ENCODE results near the gene PNPLA2. TPM values are rescaled to one million over a fixed set of nuclear protein-coding genes. Genes with fewer than 3 reads are reported as not detected.
A peak's percentile ranks its signal among the peaks of the same experiment; 100 is the strongest.

The PNPLA2 gene
- polyA plus RNA-seq, 3 donors = 26.8 to 321 (median 35.0) TPM

DNA sequence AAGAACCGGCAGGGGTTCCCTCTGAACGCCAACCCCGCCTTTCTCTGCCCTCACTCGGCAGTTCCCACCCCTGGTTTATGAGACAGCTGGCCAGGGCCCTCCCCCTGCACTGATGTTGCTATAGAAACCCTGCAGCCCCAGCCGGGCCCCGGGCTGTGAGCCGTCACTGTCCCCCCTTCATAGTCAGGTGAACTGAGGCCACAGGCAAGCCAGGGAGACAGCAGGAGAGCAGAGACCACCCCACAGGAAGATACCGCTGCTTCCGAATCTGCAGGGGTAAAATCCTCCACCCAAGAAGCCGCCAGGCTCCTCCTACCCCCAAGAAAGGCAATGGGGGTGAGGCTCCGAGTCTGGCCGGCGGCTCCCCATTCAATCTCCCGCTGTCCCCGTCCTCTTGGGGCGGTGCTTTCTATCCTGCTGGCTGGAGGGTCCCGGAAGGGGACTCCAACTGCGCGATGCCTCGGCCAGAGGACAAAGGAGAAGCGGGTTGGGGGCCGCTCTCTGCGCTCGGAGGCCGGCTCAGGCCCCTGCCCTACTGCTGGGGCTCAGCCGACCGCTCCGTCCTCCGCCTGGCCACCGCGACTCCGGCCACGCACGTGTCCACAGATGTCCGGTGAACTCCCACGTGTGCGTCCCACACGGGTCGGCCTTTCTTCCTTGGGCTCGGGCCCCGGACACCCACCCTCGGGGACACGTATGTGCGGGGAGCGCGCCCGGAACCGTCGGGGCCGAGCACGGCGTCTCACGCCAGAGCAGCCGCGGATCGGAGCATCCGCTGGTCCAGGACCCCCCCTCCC, 21.2 kb upstream of the PNPLA2 start:
- under 1% methylated on average over 54 of the region's 57 CpGs for WGBS (ENCODE audit: insufficient coverage)
- H3K27me3 Mint-ChIP-seq (ENCODE audit: low read depth in 3 of 3) = no peaks in the 10 kb centered on the region
- Histone ChIP-seq H3K36me3 (replicated peaks in 1 of 2; ENCODE audit: control insufficient read depth in 1 of 2, insufficient read depth in 2 of 2, low read length in 2 of 2) (peaks cover 12 to 17% of the 10 kb centered on the region in 2 donors), H4K20me1 (ENCODE audit: insufficient read depth, low read length) (no peaks in the 10 kb centered on the region), H3K79me2 (ENCODE audit: insufficient read depth, low read length) (peaks cover 15% of the 10 kb centered on the region), H3K27me3 (ENCODE audit: control insufficient read depth in 2 of 2, insufficient read depth in 2 of 2, low read length in 2 of 2) (no peaks in the 10 kb centered on the region), H3K4me1 (ENCODE audit: control insufficient read depth in 1 of 2, insufficient read depth in 2 of 2, low read length in 2 of 2) (peaks cover 29 to 33% of the 10 kb centered on the region in 2 donors), H3K9me3 (replicated peaks in 1 of 2; ENCODE audit: control insufficient read depth in 1 of 2, insufficient read depth in 1 of 2, low read length in 2 of 2) (no peaks in the 10 kb centered on the region), H3K4me3 (replicated peaks in 1 of 3; ENCODE audit: low read depth in 2 of 3, low read length in 3 of 3) (peak overlapping the region; percentile 54 to 85 (median 84)), H3K27ac (ENCODE audit: low read depth in 1 of 2, low read length in 2 of 2) (peak overlapping the region; percentile 64 to 77), H3K9ac (ENCODE audit: insufficient read depth, low read length, poor library complexity, severe bottlenecking) (peak overlapping the region; percentile 59), H2AFZ (ENCODE audit: insufficient read depth, low read depth, low read length, poor library complexity, severe bottlenecking) (peak overlapping the region; percentile 78), H3K4me2 (replicated peaks; ENCODE audit: extremely low read depth, low read length, poor library complexity, severe bottlenecking) (peak overlapping the region; percentile 98)
- peak; percentile 30 to 69 (median 55) for DNase-seq
- intact Hi-C loops (cut with micrococcal nuclease) = loop anchor here (2.0 to 5.0 kb wide), 2 partner anchors 21 to 50 kb away; partner anchors contain the start of genes GATD1 (in 2 of the 2) and TALDO1 (in 1 of the 2)
- H3K9me3 Mint-ChIP-seq = peaks cover 0 to 3% (median 0%) of the 10 kb centered on the region in 7 donors
- H3K27ac Mint-ChIP-seq = peak overlapping the region; percentile 42 to 91 (median 87)
- TF ChIP-seq, protein P1, sequence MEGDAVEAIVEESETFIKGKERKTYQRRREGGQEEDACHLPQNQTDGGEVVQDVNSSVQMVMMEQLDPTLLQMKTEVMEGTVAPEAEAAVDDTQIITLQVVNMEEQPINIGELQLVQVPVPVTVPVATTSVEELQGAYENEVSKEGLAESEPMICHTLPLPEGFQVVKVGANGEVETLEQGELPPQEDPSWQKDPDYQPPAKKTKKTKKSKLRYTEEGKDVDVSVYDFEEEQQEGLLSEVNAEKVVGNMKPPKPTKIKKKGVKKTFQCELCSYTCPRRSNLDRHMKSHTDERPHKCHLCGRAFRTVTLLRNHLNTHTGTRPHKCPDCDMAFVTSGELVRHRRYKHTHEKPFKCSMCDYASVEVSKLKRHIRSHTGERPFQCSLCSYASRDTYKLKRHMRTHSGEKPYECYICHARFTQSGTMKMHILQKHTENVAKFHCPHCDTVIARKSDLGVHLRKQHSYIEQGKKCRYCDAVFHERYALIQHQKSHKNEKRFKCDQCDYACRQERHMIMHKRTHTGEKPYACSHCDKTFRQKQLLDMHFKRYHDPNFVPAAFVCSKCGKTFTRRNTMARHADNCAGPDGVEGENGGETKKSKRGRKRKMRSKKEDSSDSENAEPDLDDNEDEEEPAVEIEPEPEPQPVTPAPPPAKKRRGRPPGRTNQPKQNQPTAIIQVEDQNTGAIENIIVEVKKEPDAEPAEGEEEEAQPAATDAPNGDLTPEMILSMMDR (IDR thresholded peaks at IDR 0.05) = no peak
- peaks cover 10 to 28% of the 10 kb centered on the region in 2 donors for H3K36me3 Mint-ChIP-seq
- H3K4me3 Mint-ChIP-seq = peak overlapping the region; percentile 80 to 94
- H3K4me1 Mint-ChIP-seq = peaks cover 18% of the 10 kb centered on the region

DNA sequence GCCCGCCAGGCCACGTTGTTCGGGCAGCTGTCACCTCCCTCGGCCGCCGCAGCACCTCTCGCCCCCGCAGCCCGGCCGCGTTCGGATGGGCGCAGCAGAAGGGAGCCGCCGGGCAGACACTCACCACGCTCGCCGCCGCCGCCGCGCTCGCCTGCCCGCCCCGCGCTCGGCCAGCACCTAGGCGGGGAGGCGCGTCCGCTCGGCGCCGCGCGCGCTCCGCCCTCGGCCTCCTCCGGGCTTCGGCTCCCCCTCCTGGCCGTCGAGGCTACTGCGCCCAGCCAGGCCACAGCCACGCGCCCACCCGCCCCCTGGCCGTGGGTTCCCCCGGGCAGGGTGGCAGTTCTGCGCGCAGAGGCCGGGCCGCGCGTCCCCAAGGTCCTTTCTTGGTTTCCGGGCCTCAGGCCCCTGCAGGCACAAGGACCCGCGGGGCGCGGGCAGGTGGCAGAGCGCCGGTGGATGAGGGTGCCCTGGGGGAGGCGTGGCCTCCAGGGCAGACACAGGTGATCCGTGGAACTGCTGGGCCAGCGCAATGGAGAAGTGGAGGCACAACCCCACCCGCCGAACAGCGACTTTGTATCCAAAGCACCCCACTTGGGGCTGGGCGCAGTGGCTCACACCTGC, 20.5 kb upstream of the PNPLA2 start, which contains the start of gene SLC25A22:
Gene SLC25A22 (minus strand): TSS at position 189 of the 621 bp plus-strand sequence. CDS start 3,275 bp downstream, outside the sequence.
- Histone ChIP-seq H3K27ac (ENCODE audit: low read depth in 1 of 2, low read length in 2 of 2) (peak within 1 kb of the TSS; percentile 64 to 77), H3K79me2 (ENCODE audit: insufficient read depth, low read length) (peaks cover 15% of the 10 kb centered on the region), H3K27me3 (ENCODE audit: control insufficient read depth in 2 of 2, insufficient read depth in 2 of 2, low read length in 2 of 2) (no peaks in the 10 kb centered on the region), H2AFZ (ENCODE audit: insufficient read depth, low read depth, low read length, poor library complexity, severe bottlenecking) (peak within 1 kb of the TSS; percentile 78), H3K4me1 (ENCODE audit: control insufficient read depth in 1 of 2, insufficient read depth in 2 of 2, low read length in 2 of 2) (peaks cover 29 to 33% of the 10 kb centered on the region in 2 donors), H4K20me1 (ENCODE audit: insufficient read depth, low read length) (no peaks in the 10 kb centered on the region), H3K9ac (ENCODE audit: insufficient read depth, low read length, poor library complexity, severe bottlenecking) (peak within 1 kb of the TSS; percentile 59), H3K4me3 (replicated peaks in 1 of 3; ENCODE audit: low read depth in 2 of 3, low read length in 3 of 3) (peak within 1 kb of the TSS; percentile 54 to 85 (median 84)), H3K9me3 (replicated peaks in 1 of 2; ENCODE audit: control insufficient read depth in 1 of 2, insufficient read depth in 1 of 2, low read length in 2 of 2) (no peaks in the 10 kb centered on the region), H3K36me3 (replicated peaks in 1 of 2; ENCODE audit: control insufficient read depth in 1 of 2, insufficient read depth in 2 of 2, low read length in 2 of 2) (peaks cover 15 to 18% of the 10 kb centered on the region in 2 donors), H3K4me2 (replicated peaks; ENCODE audit: extremely low read depth, low read length, poor library complexity, severe bottlenecking) (peak within 1 kb of the TSS; percentile 98)
- Mint-ChIP-seq H3K4me1 (peaks cover 18% of the 10 kb centered on the region), H3K27me3 (ENCODE audit: low read depth in 3 of 3) (no peaks in the 10 kb centered on the region), H3K9me3 (peaks cover 0 to 3% (median 0%) of the 10 kb centered on the region in 7 donors), H3K27ac (peak within 1 kb of the TSS; percentile 42 to 91 (median 87)), H3K36me3 (peaks cover 9 to 31% of the 10 kb centered on the region in 2 donors), H3K4me3 (peak within 1 kb of the TSS; percentile 80 to 94)
- WGBS (ENCODE audit: insufficient coverage) = 3% methylated on average over 66 of the region's 69 CpGs
- intact Hi-C loops (cut with micrococcal nuclease) = loop anchor here in 1 of 2 donors (5.0 kb wide), 1 partner anchor 51 kb away; the partner anchor contains the start of gene TALDO1
- TF ChIP-seq, protein P1 (IDR thresholded peaks at IDR 0.05) = peak; percentile 96
- DNase-seq = peak; percentile 70 to 78 (median 72)
